ENCODE measurements around the gene RPS15.

Gene RPS15

DNA sequence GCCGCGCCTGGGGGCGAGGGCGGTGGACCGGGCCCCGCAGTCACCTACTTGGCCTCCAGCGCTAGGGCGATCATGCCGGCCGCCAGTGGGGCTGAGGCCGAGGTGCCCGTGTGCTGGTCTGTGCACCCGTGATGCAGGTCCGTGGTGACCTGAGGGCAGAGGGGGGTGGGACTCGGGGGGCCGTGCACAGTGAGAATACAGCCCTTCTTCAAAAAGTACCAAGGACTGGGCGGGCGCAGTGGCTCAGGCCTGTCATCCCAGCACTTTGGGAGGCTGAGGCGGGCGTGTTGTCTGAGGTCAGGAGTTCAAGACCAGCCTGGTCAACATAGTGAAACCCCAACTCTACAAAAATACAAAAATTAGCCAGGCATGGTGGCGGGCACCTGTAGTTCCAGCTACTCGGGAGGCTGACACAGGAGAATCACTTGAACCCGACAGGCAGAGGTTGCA lies 45.8 kb downstream of the RPS15 start:
- no peak for DNase-seq (ENCODE audit: low read depth in 2 of 2)

DNA sequence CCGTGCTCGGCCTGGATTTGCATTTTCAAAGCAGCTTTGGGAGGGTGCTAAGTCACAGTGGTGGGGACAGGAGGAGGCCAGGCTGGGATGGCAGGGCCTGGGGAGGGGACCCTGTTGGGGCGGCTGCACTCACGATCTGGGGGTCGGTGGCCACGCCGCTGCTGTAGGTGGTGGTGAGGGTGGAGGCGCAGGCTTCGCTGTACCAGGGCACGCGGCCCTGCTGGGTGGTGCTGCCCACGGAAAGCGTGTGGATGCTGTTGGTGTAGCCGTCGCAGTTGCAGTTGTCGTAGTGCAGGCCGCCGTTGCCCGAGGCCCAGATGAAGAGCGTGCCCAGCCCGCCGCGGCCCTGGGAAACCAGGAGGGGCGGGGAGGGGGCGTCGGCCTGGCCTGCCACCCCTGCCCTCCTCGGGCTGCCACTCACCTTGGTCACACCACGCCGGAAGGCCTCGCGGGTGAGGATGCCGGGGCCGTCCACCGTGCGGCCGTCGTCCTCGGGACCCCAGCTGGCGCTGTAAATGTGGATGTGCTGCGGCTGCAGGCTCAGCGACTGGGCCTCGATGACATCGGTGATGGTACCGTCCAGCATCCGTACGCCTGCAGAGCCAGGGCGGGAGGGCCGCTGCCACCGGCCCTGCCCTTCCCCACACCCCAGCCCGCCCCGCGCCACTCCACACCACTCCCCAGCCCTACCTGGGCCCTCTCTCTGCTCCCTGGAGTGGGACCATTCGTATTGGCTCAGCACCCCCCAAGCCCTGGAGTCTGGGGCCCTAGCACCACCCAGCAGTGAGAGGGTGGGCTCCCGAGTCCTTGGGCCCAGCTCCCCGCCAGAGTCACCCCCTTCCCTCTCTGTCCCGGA lies 48.8 kb downstream of the RPS15 start:
- no peak for DNase-seq (ENCODE audit: low read depth in 2 of 2)

DNA sequence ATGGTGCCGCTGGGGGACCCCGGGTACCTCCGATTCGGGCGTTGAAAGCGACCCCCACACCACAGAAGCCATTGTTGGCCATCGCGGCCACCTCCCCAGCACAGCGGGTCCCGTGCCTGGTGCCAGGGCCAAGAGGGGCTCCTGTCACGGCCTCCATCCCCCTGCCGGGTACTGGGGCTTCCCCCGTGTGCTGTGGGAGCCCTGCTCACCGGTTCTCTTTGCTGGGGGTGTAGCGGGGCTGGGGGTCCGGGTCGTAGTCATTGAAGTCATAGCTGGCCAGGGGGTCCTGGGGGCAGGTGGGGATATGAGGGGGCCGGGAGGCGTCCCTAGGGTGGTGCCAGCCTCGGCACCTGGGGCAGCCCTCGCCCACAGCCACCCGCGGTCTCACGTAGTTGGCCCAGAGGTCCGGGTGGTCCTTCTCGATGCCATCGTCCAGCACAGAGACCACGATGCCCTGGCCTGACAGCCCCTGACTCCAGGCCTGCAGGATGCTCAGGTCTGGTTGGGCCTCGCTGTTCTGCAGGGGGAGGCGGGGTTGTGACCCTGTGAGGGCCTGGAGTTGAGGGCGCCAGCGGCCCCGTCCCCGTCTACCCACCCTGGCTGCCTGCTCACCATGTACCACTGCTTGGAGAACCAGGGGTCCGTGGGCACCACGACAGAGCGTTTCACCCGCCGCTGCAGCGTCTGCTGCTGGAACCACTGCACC lies 49.5 kb downstream of the RPS15 start:
- no peak for DNase-seq (ENCODE audit: low read depth in 2 of 2)

DNA sequence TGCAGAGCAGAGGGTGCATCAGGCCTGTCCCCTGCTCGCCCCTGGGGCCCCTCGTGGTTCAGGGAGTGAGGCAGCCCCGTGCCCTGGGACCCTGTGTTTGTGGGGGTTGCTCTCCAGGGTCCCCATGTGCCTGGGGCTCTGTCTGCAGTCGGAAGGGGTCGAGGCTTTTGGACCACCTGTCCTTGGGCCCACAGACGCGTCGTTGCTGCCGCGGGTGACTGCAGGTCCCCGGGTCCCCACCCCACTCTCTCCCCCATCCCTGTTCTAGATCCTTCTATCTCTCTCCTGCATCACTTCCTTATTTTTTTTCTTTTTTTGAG lies 50.0 kb downstream of the RPS15 start:
- no peak for DNase-seq (ENCODE audit: low read depth in 2 of 2)

DNA sequence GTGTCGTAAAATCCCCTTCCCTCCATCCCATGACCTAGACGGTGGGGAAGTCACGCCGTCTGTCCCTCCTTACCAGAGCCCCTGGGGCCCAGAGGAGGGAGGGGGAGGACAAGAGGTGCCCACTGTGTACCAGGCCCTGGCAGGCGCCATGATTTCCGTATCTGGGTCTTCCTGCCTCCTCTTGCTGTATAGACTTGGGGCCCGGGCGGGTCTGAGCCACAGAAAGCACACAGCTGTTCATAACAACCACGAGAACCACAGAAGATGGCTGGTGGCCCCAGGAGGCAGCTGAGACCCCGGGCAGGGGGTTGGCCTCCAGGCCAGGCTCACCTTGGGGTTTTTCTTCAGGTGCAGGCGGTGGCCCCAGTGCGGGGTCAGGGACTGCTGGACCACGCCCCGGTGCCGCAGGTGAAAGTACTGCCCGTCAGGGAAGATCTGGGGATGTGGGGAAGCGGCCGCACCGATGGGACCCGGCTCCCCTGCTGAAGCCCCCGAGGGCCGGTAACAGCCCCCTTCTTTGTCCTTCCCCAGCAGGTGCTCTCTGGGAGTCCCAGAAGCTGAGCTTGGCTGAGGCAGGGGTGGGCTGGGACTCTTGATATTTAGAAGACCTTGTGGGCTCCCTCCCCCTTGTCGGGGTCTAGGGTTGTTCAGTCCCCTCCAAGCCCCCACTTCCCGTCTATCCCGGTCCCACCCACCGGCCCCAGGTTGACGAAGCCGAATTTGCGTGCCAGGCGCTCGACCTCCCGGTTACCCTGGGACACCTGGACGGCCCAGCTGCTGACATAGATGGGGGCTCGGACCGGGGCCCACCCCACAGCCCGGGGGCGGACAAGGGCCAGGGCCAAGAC lies 51.5 kb downstream of the RPS15 start:
- DNase-seq (ENCODE audit: low read depth in 2 of 2), result no peak
